Measurements from ENCODE around the gene TBC1D9. TPM values are rescaled to one million over a fixed set of nuclear protein-coding genes. Genes with fewer than 3 reads are reported as not detected.

The TBC1D9 gene
- polyA plus RNA-seq, 1 donor (not counting 4 experiments of a cell fraction or from before 2014, with no cell fraction given) = 11.6 TPM

DNA sequence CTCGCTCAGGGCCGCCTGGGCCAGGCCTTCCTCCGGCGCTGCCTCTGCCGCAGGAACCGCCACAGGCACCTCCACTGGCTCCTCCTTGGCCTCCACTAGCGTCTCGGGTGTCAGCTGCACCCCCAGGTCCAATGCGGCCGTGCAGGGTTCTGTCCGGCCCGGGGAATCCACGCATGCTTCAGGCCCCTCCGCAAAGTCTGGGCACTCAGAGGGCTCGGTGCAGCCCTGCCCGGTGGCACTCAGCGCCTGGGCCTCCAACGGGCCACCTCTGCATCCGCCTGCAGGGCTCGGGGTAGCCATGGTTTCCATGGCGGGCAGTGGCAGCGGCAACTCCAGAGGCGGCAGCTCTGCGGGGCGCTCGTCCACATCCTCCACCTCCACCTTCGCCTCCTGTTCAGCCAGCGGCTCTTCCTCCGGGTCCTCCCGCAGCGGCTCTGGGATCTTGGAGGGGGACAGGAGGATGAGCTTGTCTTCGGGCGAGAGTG lies 112.6 kb downstream of the TBC1D9 start:
- H3K79me2 ChIP-seq (ENCODE audit: control insufficient read depth, insufficient read depth, low read length) = no peaks in the 10 kb centered on the region
- H3K9me3 ChIP-seq (ENCODE audit: control insufficient read depth, low read depth, low read length) = no peaks in the 10 kb centered on the region
- FAIRE-seq (no peak), DNase-seq (ENCODE audit: low read depth, low spot score) (no peak)
- no peak overlapping the region for H2AFZ ChIP-seq (ENCODE audit: control insufficient read depth, low read length)
- dilution Hi-C loops (cut with MboI; ENCODE audit: extremely low pct_ligation_motif_present, low sequenced_read_pairs) = no loop called here
- TF ChIP-seq, protein P1, sequence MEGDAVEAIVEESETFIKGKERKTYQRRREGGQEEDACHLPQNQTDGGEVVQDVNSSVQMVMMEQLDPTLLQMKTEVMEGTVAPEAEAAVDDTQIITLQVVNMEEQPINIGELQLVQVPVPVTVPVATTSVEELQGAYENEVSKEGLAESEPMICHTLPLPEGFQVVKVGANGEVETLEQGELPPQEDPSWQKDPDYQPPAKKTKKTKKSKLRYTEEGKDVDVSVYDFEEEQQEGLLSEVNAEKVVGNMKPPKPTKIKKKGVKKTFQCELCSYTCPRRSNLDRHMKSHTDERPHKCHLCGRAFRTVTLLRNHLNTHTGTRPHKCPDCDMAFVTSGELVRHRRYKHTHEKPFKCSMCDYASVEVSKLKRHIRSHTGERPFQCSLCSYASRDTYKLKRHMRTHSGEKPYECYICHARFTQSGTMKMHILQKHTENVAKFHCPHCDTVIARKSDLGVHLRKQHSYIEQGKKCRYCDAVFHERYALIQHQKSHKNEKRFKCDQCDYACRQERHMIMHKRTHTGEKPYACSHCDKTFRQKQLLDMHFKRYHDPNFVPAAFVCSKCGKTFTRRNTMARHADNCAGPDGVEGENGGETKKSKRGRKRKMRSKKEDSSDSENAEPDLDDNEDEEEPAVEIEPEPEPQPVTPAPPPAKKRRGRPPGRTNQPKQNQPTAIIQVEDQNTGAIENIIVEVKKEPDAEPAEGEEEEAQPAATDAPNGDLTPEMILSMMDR (optimal IDR thresholded peaks at IDR 0.05 in 1 of 3, IDR thresholded peaks at IDR 0.05 in 1 of 3, conservative IDR thresholded peaks at IDR 0.05 in 1 of 3; ENCODE audit: extremely low read depth in 1 of 3, insufficient read depth in 2 of 3, low read length in 3 of 3) = no peak
- TF ChIP-seq EZH2 (IDR thresholded peaks at IDR 0.05; ENCODE audit: low read length) = no peak
- H3K27me3 ChIP-seq (ENCODE audit: control insufficient read depth, extremely low read depth, insufficient read depth, low read length) = no peaks in the 10 kb centered on the region
- H3K4me1 ChIP-seq (ENCODE audit: control insufficient read depth, extremely low read depth, insufficient read depth, low read length) = no peaks in the 10 kb centered on the region
- no peaks in the 10 kb centered on the region for H4K20me1 ChIP-seq (ENCODE audit: control insufficient read depth, extremely low read depth, insufficient read depth, low read length)
- no peaks in the 10 kb centered on the region for H3K9me1 ChIP-seq (ENCODE audit: control insufficient read depth, extremely low read depth, insufficient read depth, low read length)
- no peak overlapping the region for H3K4me2 ChIP-seq (ENCODE audit: control insufficient read depth, extremely low read depth, insufficient read depth, low read depth, low read length)
- no peak overlapping the region for H3K9ac ChIP-seq (ENCODE audit: control insufficient read depth, extremely low read depth, insufficient read depth, low read length)
- H3K36me3 ChIP-seq (ENCODE audit: control insufficient read depth in 2 of 2, extremely low read depth in 1 of 2, insufficient read depth in 2 of 2, low read length in 2 of 2) = peaks cover 0 to 6% of the 10 kb centered on the region in 2 experiments
- H3K27ac ChIP-seq (ENCODE audit: control insufficient read depth, insufficient read depth, low read length) = no peak overlapping the region
- H3K4me3 ChIP-seq (ENCODE audit: control insufficient read depth in 2 of 3, extremely low read depth in 1 of 3, insufficient read depth in 2 of 3, low read depth in 1 of 3, low read length in 3 of 3) = no peak overlapping the region

DNA sequence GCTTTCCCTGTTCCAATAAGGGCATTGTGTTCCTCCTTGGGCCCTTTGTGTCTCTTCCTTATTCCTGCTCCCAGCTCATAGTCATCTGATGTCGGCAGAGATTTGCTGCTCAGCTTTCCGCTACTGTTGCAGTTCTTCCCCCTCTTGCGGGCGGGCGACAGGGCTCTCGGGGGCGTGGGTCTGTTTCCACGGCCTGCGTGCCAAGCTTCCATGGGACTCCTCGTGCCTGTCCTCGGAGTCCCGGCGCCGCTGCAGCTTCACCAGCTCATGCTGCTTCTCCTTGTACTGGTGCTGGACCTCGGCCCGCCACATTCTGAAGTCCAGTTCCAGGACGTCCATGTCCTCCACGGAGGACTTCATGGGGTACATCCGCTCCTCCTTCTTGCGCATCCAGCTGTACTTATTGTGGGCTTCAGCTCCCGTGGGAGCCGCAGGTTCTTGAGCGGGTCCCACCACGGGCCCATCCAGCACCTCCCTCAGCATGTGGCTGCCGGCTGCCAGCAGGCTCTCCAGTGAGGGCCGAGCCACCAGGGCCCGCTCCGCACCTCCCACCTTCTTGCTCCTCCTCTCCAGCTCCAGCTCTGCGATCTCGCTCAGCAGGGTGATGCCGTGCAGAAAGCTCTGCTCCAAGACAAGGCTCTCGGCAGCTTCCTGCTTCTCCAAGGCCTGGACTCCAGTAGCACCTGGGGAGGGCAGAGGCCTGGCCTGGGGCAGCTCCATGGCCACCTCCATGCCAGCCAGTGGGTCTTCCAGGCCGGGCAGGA lies 113.3 kb downstream of the TBC1D9 start:
- H3K4me3 ChIP-seq (ENCODE audit: control insufficient read depth in 2 of 3, extremely low read depth in 1 of 3, insufficient read depth in 2 of 3, low read depth in 1 of 3, low read length in 3 of 3) = no peak overlapping the region
- H3K4me2 ChIP-seq (ENCODE audit: control insufficient read depth, extremely low read depth, insufficient read depth, low read depth, low read length) = no peak overlapping the region
- TF ChIP-seq, protein P1 (optimal IDR thresholded peaks at IDR 0.05 in 1 of 3, IDR thresholded peaks at IDR 0.05 in 1 of 3, conservative IDR thresholded peaks at IDR 0.05 in 1 of 3; ENCODE audit: extremely low read depth in 1 of 3, insufficient read depth in 2 of 3, low read length in 3 of 3) = no peak
- no peak for TF ChIP-seq EZH2 (IDR thresholded peaks at IDR 0.05; ENCODE audit: low read length)
- H2AFZ ChIP-seq (ENCODE audit: control insufficient read depth, low read length) = no peak overlapping the region
- no peaks in the 10 kb centered on the region for H3K9me1 ChIP-seq (ENCODE audit: control insufficient read depth, extremely low read depth, insufficient read depth, low read length)
- H3K9me3 ChIP-seq (ENCODE audit: control insufficient read depth, low read depth, low read length) = no peaks in the 10 kb centered on the region
- no peak overlapping the region for H3K27ac ChIP-seq (ENCODE audit: control insufficient read depth, insufficient read depth, low read length)
- DNase-seq (ENCODE audit: low read depth, low spot score) = no peak
- no peaks in the 10 kb centered on the region for H3K4me1 ChIP-seq (ENCODE audit: control insufficient read depth, extremely low read depth, insufficient read depth, low read length)
- dilution Hi-C loops (cut with MboI; ENCODE audit: extremely low pct_ligation_motif_present, low sequenced_read_pairs) = no loop called here
- no peaks in the 10 kb centered on the region for H3K79me2 ChIP-seq (ENCODE audit: control insufficient read depth, insufficient read depth, low read length)
- no peaks in the 10 kb centered on the region for H3K27me3 ChIP-seq (ENCODE audit: control insufficient read depth, extremely low read depth, insufficient read depth, low read length)
- FAIRE-seq = no peak
- no peaks in the 10 kb centered on the region for H4K20me1 ChIP-seq (ENCODE audit: control insufficient read depth, extremely low read depth, insufficient read depth, low read length)
- no peak overlapping the region for H3K9ac ChIP-seq (ENCODE audit: control insufficient read depth, extremely low read depth, insufficient read depth, low read length)
- peaks cover 0 to 6% of the 10 kb centered on the region in 2 experiments for H3K36me3 ChIP-seq (ENCODE audit: control insufficient read depth in 2 of 2, extremely low read depth in 1 of 2, insufficient read depth in 2 of 2, low read length in 2 of 2)
